ENCODE data around the gene TBC1D12.

TBC1D12 gene

GRCh38 chr10:94423627-94424026, 21.3 kb downstream of the TBC1D12 start:
- TF ChIP-seq TAF1 (IDR thresholded peaks at IDR 0.05; ENCODE audit: borderline replicate concordance, insufficient read depth, low read length), result no peak
- no peak for TF ChIP-seq SIN3A (IDR thresholded peaks at IDR 0.05; ENCODE audit: borderline replicate concordance, insufficient read depth, low read length)
- TF ChIP-seq, protein P1, sequence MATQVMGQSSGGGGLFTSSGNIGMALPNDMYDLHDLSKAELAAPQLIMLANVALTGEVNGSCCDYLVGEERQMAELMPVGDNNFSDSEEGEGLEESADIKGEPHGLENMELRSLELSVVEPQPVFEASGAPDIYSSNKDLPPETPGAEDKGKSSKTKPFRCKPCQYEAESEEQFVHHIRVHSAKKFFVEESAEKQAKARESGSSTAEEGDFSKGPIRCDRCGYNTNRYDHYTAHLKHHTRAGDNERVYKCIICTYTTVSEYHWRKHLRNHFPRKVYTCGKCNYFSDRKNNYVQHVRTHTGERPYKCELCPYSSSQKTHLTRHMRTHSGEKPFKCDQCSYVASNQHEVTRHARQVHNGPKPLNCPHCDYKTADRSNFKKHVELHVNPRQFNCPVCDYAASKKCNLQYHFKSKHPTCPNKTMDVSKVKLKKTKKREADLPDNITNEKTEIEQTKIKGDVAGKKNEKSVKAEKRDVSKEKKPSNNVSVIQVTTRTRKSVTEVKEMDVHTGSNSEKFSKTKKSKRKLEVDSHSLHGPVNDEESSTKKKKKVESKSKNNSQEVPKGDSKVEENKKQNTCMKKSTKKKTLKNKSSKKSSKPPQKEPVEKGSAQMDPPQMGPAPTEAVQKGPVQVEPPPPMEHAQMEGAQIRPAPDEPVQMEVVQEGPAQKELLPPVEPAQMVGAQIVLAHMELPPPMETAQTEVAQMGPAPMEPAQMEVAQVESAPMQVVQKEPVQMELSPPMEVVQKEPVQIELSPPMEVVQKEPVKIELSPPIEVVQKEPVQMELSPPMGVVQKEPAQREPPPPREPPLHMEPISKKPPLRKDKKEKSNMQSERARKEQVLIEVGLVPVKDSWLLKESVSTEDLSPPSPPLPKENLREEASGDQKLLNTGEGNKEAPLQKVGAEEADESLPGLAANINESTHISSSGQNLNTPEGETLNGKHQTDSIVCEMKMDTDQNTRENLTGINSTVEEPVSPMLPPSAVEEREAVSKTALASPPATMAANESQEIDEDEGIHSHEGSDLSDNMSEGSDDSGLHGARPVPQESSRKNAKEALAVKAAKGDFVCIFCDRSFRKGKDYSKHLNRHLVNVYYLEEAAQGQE (IDR thresholded peaks at IDR 0.05; ENCODE audit: insufficient read depth in 1 of 2, low read depth in 2 of 2, low read length in 2 of 2), result no peak
- TF ChIP-seq POLR2AphosphoS5 (IDR thresholded peaks at IDR 0.05; ENCODE audit: low read depth, low read length), result no peak
- no peak for TF ChIP-seq FOXP2 (optimal IDR thresholded peaks at IDR 0.05; ENCODE audit: borderline replicate concordance, extremely low read depth, extremely low read length, insufficient read depth)

GRCh38 chr10:94424714-94425337, 22.5 kb downstream of the TBC1D12 start:
- TF ChIP-seq, protein P1 (IDR thresholded peaks at IDR 0.05; ENCODE audit: insufficient read depth in 1 of 2, low read depth in 2 of 2, low read length in 2 of 2), result no peak
- TF ChIP-seq SIN3A (IDR thresholded peaks at IDR 0.05; ENCODE audit: borderline replicate concordance, insufficient read depth, low read length), result no peak
- TF ChIP-seq POLR2AphosphoS5 (IDR thresholded peaks at IDR 0.05; ENCODE audit: low read depth, low read length), result no peak
- no peak for TF ChIP-seq TAF1 (IDR thresholded peaks at IDR 0.05; ENCODE audit: borderline replicate concordance, insufficient read depth, low read length)

GRCh38 chr10:94425942-94426341, 23.6 kb downstream of the TBC1D12 start:
- TF ChIP-seq SIN3A (IDR thresholded peaks at IDR 0.05; ENCODE audit: borderline replicate concordance, insufficient read depth, low read length) (no peak), FOXP2 (optimal IDR thresholded peaks at IDR 0.05; ENCODE audit: borderline replicate concordance, extremely low read depth, extremely low read length, insufficient read depth) (no peak), POLR2AphosphoS5 (IDR thresholded peaks at IDR 0.05; ENCODE audit: low read depth, low read length) (no peak), TAF1 (IDR thresholded peaks at IDR 0.05; ENCODE audit: borderline replicate concordance, insufficient read depth, low read length) (no peak)
- TF ChIP-seq, protein P1 (IDR thresholded peaks at IDR 0.05; ENCODE audit: insufficient read depth in 1 of 2, low read depth in 2 of 2, low read length in 2 of 2), result no peak

DNA sequence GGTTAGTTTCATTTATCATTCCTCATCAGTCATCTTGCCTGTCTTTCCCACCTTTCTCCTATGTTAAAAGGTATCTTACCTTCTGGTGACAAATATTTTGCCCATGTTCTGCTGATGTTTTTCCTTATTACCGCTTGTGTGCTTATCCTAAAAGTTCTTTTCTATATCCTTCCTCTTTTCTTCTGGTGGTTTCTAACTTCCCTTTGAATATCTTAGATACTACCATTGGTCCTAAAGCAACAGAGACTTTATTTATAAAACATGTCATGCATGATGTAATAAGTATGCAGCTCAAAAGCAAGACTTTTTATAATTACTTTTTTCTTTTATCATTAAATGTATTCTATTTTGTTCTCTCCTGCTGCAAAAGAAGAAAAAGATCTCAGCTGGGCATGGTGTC, 24.8 kb downstream of the TBC1D12 start:
- TF ChIP-seq SIN3A (IDR thresholded peaks at IDR 0.05; ENCODE audit: borderline replicate concordance, insufficient read depth, low read length) (no peak), TAF1 (IDR thresholded peaks at IDR 0.05; ENCODE audit: borderline replicate concordance, insufficient read depth, low read length) (no peak), POLR2AphosphoS5 (IDR thresholded peaks at IDR 0.05; ENCODE audit: low read depth, low read length) (no peak), FOXP2 (optimal IDR thresholded peaks at IDR 0.05; ENCODE audit: borderline replicate concordance, extremely low read depth, extremely low read length, insufficient read depth) (no peak)
- TF ChIP-seq, protein P1 (IDR thresholded peaks at IDR 0.05; ENCODE audit: insufficient read depth in 1 of 2, low read depth in 2 of 2, low read length in 2 of 2), result no peak

All from PFSK-1 (cell line).